H1 (cell line): Measurements from ENCODE around the gene TNRC6B. TPM values are rescaled to one million over a fixed set of nuclear protein-coding genes. Genes with fewer than 3 reads are reported as not detected.

Experiments used
- CTCF ChIA-PET: fragments of 300-600 bp; sonication (Branson Sonifier 250); formaldehyde crosslinking; loops from one replicate; lab custom pipeline; 2021; ENCODE audit not compliant: partially characterized antibody; lab: Charles Lee
- POLR2A ChIA-PET: fragments of 300-600 bp; sonication (Branson Sonifier 250); formaldehyde crosslinking; loops from one replicate; lab custom pipeline; 2021; ENCODE audit warnings: inconsistent platforms; ENCODE audit not compliant: partially characterized antibody; lab: Charles Lee
- DNase-seq, 2 experiments: peaks; one replicate each; pipeline versions ENCODE4 v3.0.0 to v3.0.0-alpha.2; 2010 to 2022; ENCODE audit warnings: low spot score in 2 of 2, low read depth in 1 of 2, mixed read lengths in 1 of 2
- FAIRE-seq: peaks from 2 replicates; lab custom pipeline; 2011; peaks lifted over from hg19 to GRCh38; lab: Jason Lieb, UNC
- H2AFZ ChIP-seq: 2 replicates; pipeline ENCODE4 v1.8.1; 2012; ENCODE audit warnings: low read length, inconsistent platforms
- H2AK5ac ChIP-seq: 2 replicates; pipeline ENCODE4 v1.6.1; 2013; ENCODE audit warnings: low read depth, low read length
- H2BK120ac ChIP-seq: replicated peaks from 2 replicates; pipeline ENCODE3; 2013; ENCODE audit warnings: low read depth, low read length, inconsistent platforms
- H2BK12ac ChIP-seq: 2 replicates; pipeline ENCODE4 v1.6.1; 2013; ENCODE audit warnings: low read depth, low read length
- H2BK15ac ChIP-seq: 2 replicates; pipeline ENCODE4 v1.6.1; 2013; ENCODE audit warnings: low read length
- H2BK20ac ChIP-seq: 2 replicates; pipeline ENCODE4 v1.6.1; 2013; ENCODE audit warnings: low read length
- H2BK5ac ChIP-seq: 2 replicates; pipeline ENCODE4 v1.6.1; 2013; ENCODE audit warnings: low read depth, low read length
- H3K14ac ChIP-seq: 2 replicates; pipeline ENCODE4 v1.6.1; 2013; ENCODE audit warnings: inconsistent platforms; ENCODE audit not compliant: insufficient read length
- H3K18ac ChIP-seq: 2 replicates; pipeline ENCODE4 v1.6.1; 2013; ENCODE audit warnings: low read length; ENCODE audit errors: extremely low read depth
- H3K23ac ChIP-seq: 2 replicates; pipeline ENCODE4 v1.6.1; 2013; ENCODE audit warnings: inconsistent platforms; ENCODE audit not compliant: insufficient read length
- H3K23me2 ChIP-seq: 2 replicates; pipeline ENCODE4 v1.6.1; 2013; ENCODE audit warnings: low read depth, low read length
- H3K27ac ChIP-seq: 2 replicates; pipeline ENCODE4 v1.6.1; 2011; ENCODE audit warnings: low read depth, low read length, inconsistent platforms
- H3K27me3 ChIP-seq, 4 experiments: replicated peaks in 1 of 4; 1 replicate in 1 of 4; 2 replicates in 3 of 4; pipeline versions ENCODE4 v1.6.1 to v1.8.1; 2011 to 2013; ENCODE audit warnings: low read length in 3 of 4, mild to moderate bottlenecking in 3 of 4, inconsistent platforms in 2 of 4, mixed read lengths in 2 of 4, moderate library complexity in 1 of 4; ENCODE audit not compliant: control insufficient read depth in 3 of 4, insufficient read depth in 3 of 4; ENCODE audit errors: extremely low read depth in 1 of 4
- H3K36me3 ChIP-seq, 4 experiments: 2 replicates each; pipeline versions ENCODE4 v1.6.1 to v1.8.1; 2011 to 2013; ENCODE audit warnings: mild to moderate bottlenecking in 4 of 4, low read length in 3 of 4, moderate library complexity in 2 of 4, control low read depth in 1 of 4, inconsistent platforms in 1 of 4; ENCODE audit not compliant: insufficient read depth in 4 of 4, control insufficient read depth in 2 of 4
- H3K4ac ChIP-seq: replicated peaks from 2 replicates; pipeline ENCODE3; 2013; ENCODE audit warnings: low read length, low read depth, mixed read lengths, inconsistent platforms; ENCODE audit not compliant: insufficient read length
- H3K4me1 ChIP-seq, 4 experiments: replicated peaks in 1 of 4; 1 replicate in 1 of 4; 2 replicates in 3 of 4; pipeline versions ENCODE4 v1.6.1 to v1.8.1; 2011 to 2013; ENCODE audit warnings: low read length in 3 of 4, inconsistent platforms in 2 of 4, mixed read lengths in 1 of 4; ENCODE audit not compliant: insufficient read depth in 4 of 4, control insufficient read depth in 3 of 4
- H3K4me2 ChIP-seq, 2 experiments: 2 replicates each; pipeline versions ENCODE4 v1.6.1 to v1.8.1; 2011 to 2013; ENCODE audit warnings: low read depth in 2 of 2, low read length in 2 of 2, control low read depth in 1 of 2, inconsistent platforms in 1 of 2, mild to moderate bottlenecking in 1 of 2; ENCODE audit not compliant: insufficient read depth in 1 of 2
- H3K4me3 ChIP-seq, 4 experiments: fragments of 200-600, 300-600 bp in 1 of 4; sonication (generic), shearing (Covaris generic), sonication (Bioruptor Twin) in 1 of 4; 2 replicates each; pipeline versions ENCODE4 v1.5.1 to v1.8.1; 2011 to 2016; ENCODE audit warnings: low read length in 4 of 4, low read depth in 3 of 4, control low read depth in 2 of 4, inconsistent platforms in 2 of 4, mild to moderate bottlenecking in 2 of 4, mixed read lengths in 1 of 4, moderate library complexity in 1 of 4; ENCODE audit not compliant: insufficient read depth in 2 of 4; ENCODE audit errors: extremely low read depth in 1 of 4
- H3K56ac ChIP-seq: replicated peaks from 2 replicates; pipeline ENCODE3; 2013; ENCODE audit warnings: low read depth, mild to moderate bottlenecking, mixed read lengths, low read length, inconsistent platforms; ENCODE audit not compliant: insufficient read length
- H3K79me1 ChIP-seq: 2 replicates; pipeline ENCODE4 v1.6.1; 2013; ENCODE audit warnings: low read depth, low read length, control low read depth
- H3K79me2 ChIP-seq, 2 experiments: 2 replicates each; pipeline versions ENCODE4 v1.6.1 to v1.8.1; 2012 to 2013; ENCODE audit warnings: low read length in 2 of 2, mild to moderate bottlenecking in 2 of 2, inconsistent platforms in 1 of 2; ENCODE audit not compliant: insufficient read depth in 2 of 2, control insufficient read depth in 1 of 2
- H3K9ac ChIP-seq, 4 experiments: replicated peaks in 1 of 4; 1 replicate in 1 of 4; 2 replicates in 3 of 4; pipeline versions ENCODE4 v1.6.1 to v1.8.1; 2011 to 2013; ENCODE audit warnings: low read depth in 3 of 4, low read length in 3 of 4, control low read depth in 2 of 4, mild to moderate bottlenecking in 2 of 4, moderate library complexity in 2 of 4, inconsistent platforms in 1 of 4; ENCODE audit errors: extremely low read depth in 1 of 4
- H3K9me3 ChIP-seq, 2 experiments: 2 replicates each; pipeline versions ENCODE4 v1.6.1 to v1.8.1; 2012 to 2013; ENCODE audit warnings: mild to moderate bottlenecking in 2 of 2, moderate library complexity in 2 of 2, control low read depth in 1 of 2, inconsistent platforms in 1 of 2, low read depth in 1 of 2, low read length in 1 of 2, mixed read lengths in 1 of 2; ENCODE audit not compliant: insufficient read depth in 2 of 2
- H4K20me1 ChIP-seq, 2 experiments: replicated peaks in 1 of 2; 2 replicates each; pipeline versions ENCODE3 to v1.8.1; 2011 to 2013; ENCODE audit warnings: inconsistent platforms in 2 of 2, low read length in 2 of 2, mild to moderate bottlenecking in 1 of 2; ENCODE audit not compliant: insufficient read depth in 2 of 2, control insufficient read depth in 1 of 2
- H4K5ac ChIP-seq: 2 replicates; pipeline ENCODE4 v1.6.1; 2013; ENCODE audit warnings: low read length, low read depth, mixed read lengths, inconsistent platforms; ENCODE audit not compliant: insufficient read length
- H4K8ac ChIP-seq: 2 replicates; pipeline ENCODE4 v1.8.0; 2013; ENCODE audit warnings: mild to moderate bottlenecking, moderate library complexity, low read length, inconsistent platforms; ENCODE audit not compliant: insufficient read depth; ENCODE audit errors: extremely low read depth
- H4K91ac ChIP-seq: replicated peaks from 2 replicates; pipeline ENCODE3; 2013; ENCODE audit warnings: low read length, mixed read lengths, inconsistent platforms; ENCODE audit not compliant: insufficient read length
- ASH2L ChIP-seq: fragments of 200-600, 300-600 bp; sonication (generic); IDR thresholded peaks from one replicate; pipeline ENCODE4 v1.7.1; 2017; ENCODE audit warnings: low read length
- BACH1 ChIP-seq: IDR thresholded peaks from 2 replicates; pipeline ENCODE4 v1.6.1; 2012; ENCODE audit warnings: low read length, improper control_type of control experiment
- BCL11A ChIP-seq, 2 experiments: IDR thresholded peaks; one replicate each; pipeline ENCODE4 v1.6.1; 2011; ENCODE audit warnings: low read depth in 2 of 2, low read length in 2 of 2, mild to moderate bottlenecking in 2 of 2
- BRCA1 ChIP-seq: IDR thresholded peaks from 2 replicates; pipeline ENCODE4 v1.6.1; 2012; ENCODE audit warnings: low read depth, low read length, improper control_type of control experiment
- CTBP2 ChIP-seq: IDR thresholded peaks from 2 replicates; pipeline ENCODE4 v1.7.0; 2011; ENCODE audit warnings: borderline replicate concordance, mild to moderate bottlenecking, moderate library complexity, mixed read lengths, low read length; ENCODE audit not compliant: insufficient read depth, insufficient read length
- HDAC6 ChIP-seq: IDR thresholded peaks from one replicate; pipeline ENCODE4 v1.7.1; 2012; ENCODE audit warnings: low read depth, mild to moderate bottlenecking, inconsistent platforms, low read length, moderate library complexity
- RFX5 ChIP-seq: IDR thresholded peaks from 2 replicates; pipeline ENCODE4 v1.6.1; 2011; ENCODE audit warnings: low read depth, low read length, improper control_type of control experiment, borderline replicate concordance
- RXRA ChIP-seq: IDR thresholded peaks from 2 replicates; pipeline ENCODE4 v1.6.1; 2011; ENCODE audit warnings: low read depth, mild to moderate bottlenecking, low read length, moderate library complexity; ENCODE audit not compliant: insufficient read depth
- SIN3A ChIP-seq, 2 experiments: IDR thresholded peaks in 1 of 2; conservative IDR thresholded peaks in 1 of 2; 2 replicates each; pipeline ENCODE4 v1.6.1; 2011 to 2012; ENCODE audit warnings: low read length in 2 of 2, improper control_type of control experiment in 1 of 2, low read depth in 1 of 2, mild to moderate bottlenecking in 1 of 2
- SIRT6 ChIP-seq: IDR thresholded peaks from one replicate; pipeline ENCODE4 v1.7.1; 2012; ENCODE audit warnings: low read length, inconsistent platforms
- WGBS, 2 experiments: shearing (Covaris generic) in 1 of 2; methylation state at CpG; one replicate each; pipeline versions ENCODE4 v1.1.6 to v1.1.7; 2013 to 2015; ENCODE audit warnings: low lambda C conversion rate in 2 of 2, mixed read lengths in 2 of 2, inconsistent platforms in 1 of 2, low coverage in 1 of 2, missing lambda C conversion rate in 1 of 2; ENCODE audit not compliant: insufficient replicate concordance in 2 of 2, insufficient coverage in 1 of 2, insufficient read length in 1 of 2; ENCODE audit errors: extremely low coverage in 1 of 2, missing lambda C conversion rate in 1 of 2; 5-methylcytosine and 5-hydroxymethylcytosine counted together
- polyA plus RNA-seq, 7 experiments: library from polyadenylated mRNA; depleted of rRNA in 3 of 7; stranded (reverse) in 5 of 7; unstranded in 2 of 7; fragments of >200 nt in 5 of 7; fragments of 200-250 nt in 2 of 7; gene quantifications; 1 replicate in 5 of 7; 2 replicates in 1 of 7; 4 replicates in 1 of 7; pipeline versions ENCODE4 v1.2.1 to v1.2.3, GENCODE V29; 2011 to 2013; ENCODE audit warnings: missing spikeins in 2 of 7, mixed read lengths in 2 of 7
- total RNA-seq: library from RNA; stranded (reverse); fragmentation: NEBNext Ultra II Directional; extraction: Animal tissue kit (Norgen Biotek cat#: 25700); gene quantifications from 2 replicates; pipeline ENCODE4 v1.2.1, GENCODE V29; 2021
- TF ChIP-seq, protein P1 (sequence below), 3 experiments: IDR thresholded peaks; 1 replicate in 2 of 3; 2 replicates in 1 of 3; pipeline versions ENCODE4 v1.5.1 to v1.6.1; 2011; ENCODE audit warnings: low read length in 3 of 3, mild to moderate bottlenecking in 3 of 3, inconsistent platforms in 2 of 3, low read depth in 1 of 3, moderate library complexity in 1 of 3; ENCODE audit not compliant: insufficient read depth in 1 of 3; ENCODE audit errors: control extremely low read depth in 1 of 3

The TNRC6B gene
- total and polyA plus RNA-seq, 2 of the 8 experiments (the other 6 are each of a cell fraction or from before 2014, with no cell fraction given): 12.5 to 48.9 TPM

GRCh38 chr22:40198733-40199132 lies 21.0 kb downstream of the TNRC6B start:
- Histone ChIP-seq H3K4me2 (no peak overlapping the region), H3K4me1 (peaks cover 11 to 46% (median 25%) of the 10 kb centered on the region in 4 experiments; a peak in 6 of 7 replicates), H3K18ac (no peak overlapping the region), H3K9ac (no peak overlapping the region), H3K14ac (no peak overlapping the region), H3K23ac (no peak overlapping the region), H4K5ac (no peak overlapping the region), H3K36me3 (peaks cover 0 to 2% (median 0%) of the 10 kb centered on the region in 4 experiments; a peak in 1 of 8 replicates), H2BK20ac (no peak overlapping the region), H4K91ac (no peak overlapping the region), H3K27me3 (no peaks in the 10 kb centered on the region), H3K4ac (no peak overlapping the region), H2BK5ac (no peak overlapping the region), H3K23me2 (no peaks in the 10 kb centered on the region; the same call in 1 of the 2 replicates), H4K20me1 (peaks cover 34 to 37% of the 10 kb centered on the region in 2 experiments), H3K79me1 (peaks cover 7% of the 10 kb centered on the region; the same call in 1 of the 2 replicates), H2AK5ac (no peak overlapping the region), H2BK120ac (no peak overlapping the region), H4K8ac (no peak overlapping the region), H2BK15ac (no peak overlapping the region), H2BK12ac (no peak overlapping the region), H3K9me3 (no peaks in the 10 kb centered on the region), H2AFZ (no peak overlapping the region), H3K56ac (no peak overlapping the region), H3K27ac (no peak overlapping the region), H3K79me2 (peaks cover 44 to 95% of the 10 kb centered on the region in 2 experiments), H3K4me3 (no peak overlapping the region)
- CTCF ChIA-PET: no interaction called here
- WGBS, 2 experiments: 89% methylated on average over 3 of the region's 3 CpGs; no CpG with 5 or more reads in 1 of the 2 experiments
- POLR2A ChIA-PET: interaction anchor here (2.0 to 11.8 kb wide), 2 partner anchors 11 to 21 kb away, joined by 5 to 224 read pairs; partner anchors contain the start of gene TNRC6B
- no peak for FAIRE-seq
- DNase-seq: no peak
- TF ChIP-seq HDAC6 (no peak), RXRA (no peak), ASH2L (no peak), SIRT6 (no peak), BCL11A (IDR thresholded peaks at IDR 0.05; ENCODE audit: low read depth in 2 of 2, low read length in 2 of 2) (no peak), RFX5 (no peak), BACH1 (no peak), CTBP2 (no peak), BRCA1 (no peak), SIN3A (conservative IDR thresholded peaks at IDR 0.05 in 1 of 2, IDR thresholded peaks at IDR 0.05 in 1 of 2; ENCODE audit: low read depth in 1 of 2, low read length in 2 of 2) (no peak)
- TF ChIP-seq, protein P1, sequence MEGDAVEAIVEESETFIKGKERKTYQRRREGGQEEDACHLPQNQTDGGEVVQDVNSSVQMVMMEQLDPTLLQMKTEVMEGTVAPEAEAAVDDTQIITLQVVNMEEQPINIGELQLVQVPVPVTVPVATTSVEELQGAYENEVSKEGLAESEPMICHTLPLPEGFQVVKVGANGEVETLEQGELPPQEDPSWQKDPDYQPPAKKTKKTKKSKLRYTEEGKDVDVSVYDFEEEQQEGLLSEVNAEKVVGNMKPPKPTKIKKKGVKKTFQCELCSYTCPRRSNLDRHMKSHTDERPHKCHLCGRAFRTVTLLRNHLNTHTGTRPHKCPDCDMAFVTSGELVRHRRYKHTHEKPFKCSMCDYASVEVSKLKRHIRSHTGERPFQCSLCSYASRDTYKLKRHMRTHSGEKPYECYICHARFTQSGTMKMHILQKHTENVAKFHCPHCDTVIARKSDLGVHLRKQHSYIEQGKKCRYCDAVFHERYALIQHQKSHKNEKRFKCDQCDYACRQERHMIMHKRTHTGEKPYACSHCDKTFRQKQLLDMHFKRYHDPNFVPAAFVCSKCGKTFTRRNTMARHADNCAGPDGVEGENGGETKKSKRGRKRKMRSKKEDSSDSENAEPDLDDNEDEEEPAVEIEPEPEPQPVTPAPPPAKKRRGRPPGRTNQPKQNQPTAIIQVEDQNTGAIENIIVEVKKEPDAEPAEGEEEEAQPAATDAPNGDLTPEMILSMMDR (IDR thresholded peaks at IDR 0.05; ENCODE audit: control extremely low read depth in 1 of 3, insufficient read depth in 1 of 3, low read depth in 1 of 3, low read length in 3 of 3): no peak
